SH-SY5Y (cell line): ENCODE results near the gene HMGN1.

Source experiments
- GATA2 ChIP-seq: IDR thresholded peaks from 2 replicates; pipeline ENCODE4 v1.6.1; 2011; ENCODE audit warnings: mild to moderate bottlenecking, low read depth, low read length
- GATA3 ChIP-seq: IDR thresholded peaks from 2 replicates; pipeline ENCODE4 v1.6.1; 2011; ENCODE audit warnings: low read depth, mild to moderate bottlenecking, low read length, moderate library complexity

- TF ChIP-seq GATA2 (no peak), GATA3 (no peak)
Observed at GRCh38 chr21:39384674-39385298, 35.9 kb upstream of the HMGN1 start.
